Right ventricle myocardium superior (tissue), 1 donor: Measurements from ENCODE around the gene RPGR. TPM values are rescaled to one million over a fixed set of nuclear protein-coding genes. Genes with fewer than 3 reads are reported as not detected.

Experiments used
- ATAC-seq: fragments of 200-7000 bp; cut with Tn5 transposase; one replicate; pipeline ENCODE4 v1.9.1; 2020; ENCODE audit warnings: mild to moderate bottlenecking; ENCODE audit not compliant: poor library complexity
- DNase-seq: peaks from one replicate; pipeline ENCODE4 v3.0.0-alpha.2; 2020
- intact Hi-C: fragments of 100-400 bp; cut with DNase I; formaldehyde crosslinking; loops from one replicate; pipeline ENCODE4 v1.11.2; 2022
- total RNA-seq: library from RNA; stranded (reverse); fragmentation: NEBNext Ultra II Directional; extraction: Animal tissue kit (Norgen Biotek cat#: 25700); gene quantifications from one replicate; pipeline ENCODE4 v1.2.1, GENCODE V29; 2021
- donor health status: DM: no; HTN: yes; CAD: no; lungs with severe emphysema.

RPGR gene
- total RNA-seq, 1 donor from 2014 or later = 3.5 TPM

DNA sequence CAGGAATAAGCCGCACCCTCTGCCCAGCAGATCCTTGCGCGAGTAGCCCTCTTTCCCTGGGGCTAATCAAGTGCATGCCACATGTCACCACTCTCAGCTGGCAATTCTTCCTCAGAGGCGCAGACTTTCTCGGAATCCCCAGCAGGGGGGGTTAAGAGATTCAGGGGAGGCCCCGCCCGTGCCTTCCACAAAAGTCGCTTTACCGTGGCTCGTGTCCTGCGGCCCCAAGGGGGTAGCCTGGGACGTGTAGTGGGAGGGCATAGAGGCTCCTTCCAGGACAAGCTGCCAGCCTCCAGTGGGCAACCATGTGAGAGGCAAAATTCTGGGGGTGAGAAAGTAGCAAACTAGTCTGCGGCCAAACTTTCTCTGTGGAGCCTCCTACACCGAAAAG, 107.3 kb downstream of the RPGR start:
- DNase-seq = peak; percentile 61
- peak; percentile 65 for ATAC-seq

More for the DNA sequence above, 107.3 kb downstream of the RPGR start:
- intact Hi-C loops = no loop called here

Other genes with a start within 250 kb of the RPGR start
- gene SRPX, start 106.6 kb downstream of the RPGR start, total RNA-seq = 36.1 TPM
- not detected for gene OTC, start 25.1 kb upstream of the RPGR start, total RNA-seq
- gene TSPAN7, start 234.0 kb upstream of the RPGR start, total RNA-seq = 26.6 TPM